ENCODE results near the gene HSPA2.

Gene HSPA2

GRCh38 chr14:64525354-64525753 lies 15.2 kb upstream of the HSPA2 start:
- no peak for TF ChIP-seq CTCF (IDR thresholded peaks at IDR 0.05; ENCODE audit: low read length, missing control alignments)

DNA sequence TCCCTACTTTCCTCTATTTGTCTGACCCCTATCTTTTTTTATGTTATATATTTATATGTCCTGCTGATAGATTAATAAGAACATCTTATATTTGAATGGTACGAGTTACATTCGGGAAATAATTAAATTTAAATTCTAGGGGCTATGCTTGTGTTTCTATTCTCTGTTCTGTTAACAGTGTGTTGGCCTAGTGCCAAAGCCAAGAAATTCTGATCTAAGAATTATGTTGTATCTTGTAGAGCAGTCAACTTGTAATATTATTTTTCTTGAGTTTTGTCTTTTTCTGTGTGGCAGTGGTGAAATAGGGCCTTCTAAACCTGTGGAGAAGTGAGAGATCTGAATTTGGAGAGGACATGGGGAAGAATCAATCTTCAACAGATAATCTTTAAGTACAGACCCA lies 9.0 kb upstream of the HSPA2 start:
- no peak overlapping the region for H3K4me3 ChIP-seq (replicated peaks; ENCODE audit: low read depth, low read length)
- no peak for TF ChIP-seq CTCF (IDR thresholded peaks at IDR 0.05; ENCODE audit: low read length, missing control alignments)
- no peak for DNase-seq (ENCODE audit: low read depth)

More at GRCh38 chr14:64525354-64525753, 15.2 kb upstream of the HSPA2 start:
- no peak for DNase-seq (ENCODE audit: low read depth)
- H3K4me3 ChIP-seq (replicated peaks; ENCODE audit: low read depth, low read length) = no peak overlapping the region

- peak; percentile 44 for DNase-seq (ENCODE audit: low read depth)
- TF ChIP-seq CTCF (IDR thresholded peaks at IDR 0.05; ENCODE audit: low read length, missing control alignments) = no peak
- H3K4me3 ChIP-seq (replicated peaks; ENCODE audit: low read depth, low read length) = no peak overlapping the region
These were observed 3.9 kb upstream of the HSPA2 start for GRCh38 chr14:64536488-64537245.

GRCh38 chr14:64541261-64541971 lies 875 bp downstream of the HSPA2 start:
- no peak overlapping the region for H3K4me3 ChIP-seq (replicated peaks; ENCODE audit: low read depth, low read length)
- TF ChIP-seq CTCF (IDR thresholded peaks at IDR 0.05; ENCODE audit: low read length, missing control alignments) = no peak
- no peak for DNase-seq (ENCODE audit: low read depth)

DNA sequence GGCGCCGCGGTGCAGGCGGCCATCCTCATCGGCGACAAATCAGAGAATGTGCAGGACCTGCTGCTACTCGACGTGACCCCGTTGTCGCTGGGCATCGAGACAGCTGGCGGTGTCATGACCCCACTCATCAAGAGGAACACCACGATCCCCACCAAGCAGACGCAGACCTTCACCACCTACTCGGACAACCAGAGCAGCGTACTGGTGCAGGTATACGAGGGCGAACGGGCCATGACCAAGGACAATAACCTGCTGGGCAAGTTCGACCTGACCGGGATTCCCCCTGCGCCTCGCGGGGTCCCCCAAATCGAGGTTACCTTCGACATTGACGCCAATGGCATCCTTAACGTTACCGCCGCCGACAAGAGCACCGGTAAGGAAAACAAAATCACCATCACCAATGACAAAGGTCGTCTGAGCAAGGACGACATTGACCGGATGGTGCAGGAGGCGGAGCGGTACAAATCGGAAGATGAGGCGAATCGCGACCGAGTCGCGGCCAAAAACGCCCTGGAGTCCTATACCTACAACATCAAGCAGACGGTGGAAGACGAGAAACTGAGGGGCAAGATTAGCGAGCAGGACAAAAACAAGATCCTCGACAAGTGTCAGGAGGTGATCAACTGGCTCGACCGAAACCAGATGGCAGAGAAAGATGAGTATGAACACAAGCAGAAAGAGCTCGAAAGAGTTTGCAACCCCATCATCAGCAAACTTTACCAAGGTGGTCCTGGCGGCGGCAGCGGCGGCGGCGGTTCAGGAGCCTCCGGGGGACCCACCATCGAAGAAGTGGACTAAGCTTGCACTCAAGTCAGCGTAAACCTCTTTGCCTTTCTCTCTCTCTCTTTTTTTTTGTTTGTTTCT lies 1.7 kb downstream of the HSPA2 start:
- no peak for DNase-seq (ENCODE audit: low read depth)

GRCh38 chr14:64542836-64543201 lies 2.3 kb downstream of the HSPA2 start:
- no peak for TF ChIP-seq CTCF (IDR thresholded peaks at IDR 0.05; ENCODE audit: low read length, missing control alignments)
- no peak for DNase-seq (ENCODE audit: low read depth)
- H3K4me3 ChIP-seq (replicated peaks; ENCODE audit: low read depth, low read length) = no peak overlapping the region

More for the DNA sequence above, 1.7 kb downstream of the HSPA2 start:
- no peak for TF ChIP-seq CTCF (IDR thresholded peaks at IDR 0.05; ENCODE audit: low read length, missing control alignments)
- H3K4me3 ChIP-seq (replicated peaks; ENCODE audit: low read depth, low read length) = peak overlapping the region; percentile 1

All from fibroblast of pulmonary artery (primary cell).